Neural progenitor cell (in vitro differentiated cells): ENCODE results near the gene IL17F.

Experiments used
- CTCF ChIP-seq: fragments of 200-600 bp; sonication (generic); IDR thresholded peaks from 2 replicates; pipeline ENCODE4 v1.5.1; 2017; ENCODE audit warnings: antibody characterized with exemption, mild to moderate bottlenecking
- EZH2phosphoT487 ChIP-seq: fragments of 200-600 bp; sonication (generic); IDR thresholded peaks from 2 replicates; pipeline ENCODE4 v1.6.1; 2017; ENCODE audit warnings: antibody characterized with exemption

- no peak for TF ChIP-seq CTCF
- TF ChIP-seq EZH2phosphoT487: no peak
These were observed 16.9 kb upstream of the IL17F start for GRCh38 chr6:52261229-52261628.
